Measurements from ENCODE around the gene DCP1A.

Gene DCP1A

GRCh38 chr3:53261712-53262111 is 85.6 kb downstream of the DCP1A start:
- TF ChIP-seq GLIS3 (CRISPR knock-in tag; IDR thresholded peaks at IDR 0.05) (no peak), TOX (CRISPR knock-in tag; IDR thresholded peaks at IDR 0.05; ENCODE audit: borderline replicate concordance) (no peak), CSRNP3 (CRISPR knock-in tag; IDR thresholded peaks at IDR 0.05) (no peak), TSHZ2 (CRISPR knock-in tag; IDR thresholded peaks at IDR 0.05) (no peak), ESRRG (CRISPR knock-in tag; IDR thresholded peaks at IDR 0.05) (no peak), ZNF70 (CRISPR knock-in tag; IDR thresholded peaks at IDR 0.05) (no peak), OSR1 (CRISPR knock-in tag; IDR thresholded peaks at IDR 0.05) (no peak), ISL1 (CRISPR knock-in tag; IDR thresholded peaks at IDR 0.05) (no peak)
- TF ChIP-seq, protein P1, sequence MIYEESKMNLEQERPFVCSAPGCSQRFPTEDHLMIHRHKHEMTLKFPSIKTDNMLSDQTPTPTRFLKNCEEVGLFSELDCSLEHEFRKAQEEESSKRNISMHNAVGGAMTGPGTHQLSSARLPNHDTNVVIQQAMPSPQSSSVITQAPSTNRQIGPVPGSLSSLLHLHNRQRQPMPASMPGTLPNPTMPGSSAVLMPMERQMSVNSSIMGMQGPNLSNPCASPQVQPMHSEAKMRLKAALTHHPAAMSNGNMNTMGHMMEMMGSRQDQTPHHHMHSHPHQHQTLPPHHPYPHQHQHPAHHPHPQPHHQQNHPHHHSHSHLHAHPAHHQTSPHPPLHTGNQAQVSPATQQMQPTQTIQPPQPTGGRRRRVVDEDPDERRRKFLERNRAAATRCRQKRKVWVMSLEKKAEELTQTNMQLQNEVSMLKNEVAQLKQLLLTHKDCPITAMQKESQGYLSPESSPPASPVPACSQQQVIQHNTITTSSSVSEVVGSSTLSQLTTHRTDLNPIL (CRISPR knock-in tag; IDR thresholded peaks at IDR 0.05; ENCODE audit: low read depth), result no peak
- TF ChIP-seq, protein P2, sequence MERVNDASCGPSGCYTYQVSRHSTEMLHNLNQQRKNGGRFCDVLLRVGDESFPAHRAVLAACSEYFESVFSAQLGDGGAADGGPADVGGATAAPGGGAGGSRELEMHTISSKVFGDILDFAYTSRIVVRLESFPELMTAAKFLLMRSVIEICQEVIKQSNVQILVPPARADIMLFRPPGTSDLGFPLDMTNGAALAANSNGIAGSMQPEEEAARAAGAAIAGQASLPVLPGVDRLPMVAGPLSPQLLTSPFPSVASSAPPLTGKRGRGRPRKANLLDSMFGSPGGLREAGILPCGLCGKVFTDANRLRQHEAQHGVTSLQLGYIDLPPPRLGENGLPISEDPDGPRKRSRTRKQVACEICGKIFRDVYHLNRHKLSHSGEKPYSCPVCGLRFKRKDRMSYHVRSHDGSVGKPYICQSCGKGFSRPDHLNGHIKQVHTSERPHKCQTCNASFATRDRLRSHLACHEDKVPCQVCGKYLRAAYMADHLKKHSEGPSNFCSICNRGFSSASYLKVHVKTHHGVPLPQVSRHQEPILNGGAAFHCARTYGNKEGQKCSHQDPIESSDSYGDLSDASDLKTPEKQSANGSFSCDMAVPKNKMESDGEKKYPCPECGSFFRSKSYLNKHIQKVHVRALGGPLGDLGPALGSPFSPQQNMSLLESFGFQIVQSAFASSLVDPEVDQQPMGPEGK (CRISPR knock-in tag; IDR thresholded peaks at IDR 0.05; ENCODE audit: borderline replicate concordance), result no peak
- ATAC-seq, result peak; percentile 45

- ATAC-seq, result no peak
- TF ChIP-seq GLIS3 (CRISPR knock-in tag; IDR thresholded peaks at IDR 0.05) (no peak), SNAI2 (CRISPR knock-in tag; IDR thresholded peaks at IDR 0.05) (no peak), ZFP30 (CRISPR knock-in tag; IDR thresholded peaks at IDR 0.05) (no peak), ZC3H10 (CRISPR knock-in tag; IDR thresholded peaks at IDR 0.05) (no peak), ZNF70 (CRISPR knock-in tag; IDR thresholded peaks at IDR 0.05) (no peak), BACH2 (CRISPR knock-in tag; IDR thresholded peaks at IDR 0.05; ENCODE audit: borderline replicate concordance) (no peak), ESRRG (CRISPR knock-in tag; IDR thresholded peaks at IDR 0.05) (no peak), CSRNP3 (CRISPR knock-in tag; IDR thresholded peaks at IDR 0.05) (no peak), RARB (CRISPR knock-in tag; IDR thresholded peaks at IDR 0.05) (no peak), ZNF565 (CRISPR knock-in tag; conservative IDR thresholded peaks at IDR 0.05; ENCODE audit: low read depth) (no peak), TOX (CRISPR knock-in tag; IDR thresholded peaks at IDR 0.05; ENCODE audit: borderline replicate concordance) (no peak), TCF4 (CRISPR knock-in tag; IDR thresholded peaks at IDR 0.05; ENCODE audit: borderline replicate concordance) (no peak), ZFP3 (CRISPR knock-in tag; IDR thresholded peaks at IDR 0.05) (no peak), OSR1 (CRISPR knock-in tag; IDR thresholded peaks at IDR 0.05) (no peak), ZNF8 (CRISPR knock-in tag; IDR thresholded peaks at IDR 0.05) (no peak), ISL1 (CRISPR knock-in tag; IDR thresholded peaks at IDR 0.05) (no peak)
- TF ChIP-seq, protein P1 (CRISPR knock-in tag; IDR thresholded peaks at IDR 0.05; ENCODE audit: low read depth), result no peak
- TF ChIP-seq, protein P2 (CRISPR knock-in tag; IDR thresholded peaks at IDR 0.05; ENCODE audit: borderline replicate concordance), result no peak
These were observed 87.0 kb downstream of the DCP1A start for GRCh38 chr3:53260286-53260785.
